CD4-positive, alpha-beta T cell (primary cell): ENCODE results near the gene NECAB3. TPM values are rescaled to one million over a fixed set of nuclear protein-coding genes. Genes with fewer than 3 reads are reported as not detected.

ENCODE experiments used
- ATAC-seq: fragments of 200-7000 bp; cut with Tn5 transposase; one replicate; pipeline ENCODE4 v1.10.0; 2022; ENCODE audit warnings: mild to moderate bottlenecking; ENCODE audit not compliant: poor library complexity
- CTCF ChIA-PET: fragments of 350-600 bp; sonication (Branson Sonifier 250); formaldehyde crosslinking; loops from one replicate; lab custom pipeline; 2021; ENCODE audit warnings: antibody characterized with exemption, inconsistent platforms; lab: Charles Lee
- POLR2A ChIA-PET: fragments of 350-600 bp; sonication (Branson Sonifier 250); formaldehyde crosslinking; loops from one replicate; lab custom pipeline; 2021; ENCODE audit warnings: antibody characterized with exemption, inconsistent platforms; lab: Charles Lee
- DNase-seq, 14 experiments: peaks; one replicate each; pipeline ENCODE4 v3.0.0-alpha.2; 2013 to 2020; ENCODE audit warnings: mixed read lengths in 2 of 14
- H3K27ac ChIP-seq, 2 donors: one replicate each; pipeline versions ENCODE4 v1.5.1 to v1.7.0; 2013; ENCODE audit warnings: low read length in 2 of 2, low read depth in 1 of 2, mild to moderate bottlenecking in 1 of 2
- H3K27me3 ChIP-seq, 2 experiments: 1 replicate in 1 of 2; 2 replicates in 1 of 2; pipeline versions ENCODE4 v1.6.1 to v1.7.0; 2013; ENCODE audit warnings: low read length in 2 of 2, control low read depth in 1 of 2, mild to moderate bottlenecking in 1 of 2, moderate library complexity in 1 of 2; ENCODE audit not compliant: insufficient read depth in 2 of 2, control insufficient read depth in 1 of 2
- H3K36me3 ChIP-seq: one replicate; pipeline ENCODE4 v1.6.1; 2013; ENCODE audit warnings: low read length, control low read depth; ENCODE audit not compliant: insufficient read depth
- H3K4me1 ChIP-seq: one replicate; pipeline ENCODE4 v1.6.1; 2013; ENCODE audit warnings: low read length, control low read depth; ENCODE audit not compliant: insufficient read depth
- H3K4me3 ChIP-seq: one replicate; pipeline ENCODE4 v1.5.1; 2013; ENCODE audit warnings: mild to moderate bottlenecking, low read length, moderate library complexity
- H3K9me3 ChIP-seq, 2 experiments: 1 replicate in 1 of 2; 2 replicates in 1 of 2; pipeline versions ENCODE4 v1.6.1 to v1.7.0; 2013; ENCODE audit warnings: low read length in 2 of 2, mild to moderate bottlenecking in 2 of 2, control low read depth in 1 of 2, moderate library complexity in 1 of 2; ENCODE audit not compliant: control insufficient read depth in 1 of 2, insufficient read depth in 1 of 2
- H3K27ac Mint-ChIP-seq: one replicate; pipeline ENCODE4 v1.8.0; 2020; ENCODE audit warnings: mixed read lengths
- H3K27me3 Mint-ChIP-seq: one replicate; pipeline ENCODE4 v1.8.0; 2021; ENCODE audit warnings: mixed read lengths
- H3K36me3 Mint-ChIP-seq: one replicate; pipeline ENCODE4 v1.8.0; 2021; ENCODE audit warnings: low read depth, mixed read lengths
- H3K4me1 Mint-ChIP-seq: one replicate; pipeline ENCODE4 v1.8.0; 2021; ENCODE audit warnings: low read depth, mixed read lengths
- H3K4me3 Mint-ChIP-seq: one replicate; pipeline ENCODE4 v1.8.0; 2020; ENCODE audit warnings: mild to moderate bottlenecking, mixed read lengths
- H3K9me3 Mint-ChIP-seq: one replicate; pipeline ENCODE4 v1.8.0; 2020; ENCODE audit warnings: mixed read lengths
- CTCF ChIP-seq: fragments of 200-600 bp; IDR thresholded peaks from one replicate; pipeline ENCODE4 v1.8.0; 2022; ENCODE audit warnings: antibody characterized with exemption, mild to moderate bottlenecking
- intact Hi-C, 2 experiments: fragments of 100-400 bp; cut with DNase I in 1 of 2; cut with micrococcal nuclease in 1 of 2; formaldehyde crosslinking; loops; one replicate each; pipeline versions ENCODE4 v1.15.1 to v1.9.0; 2023 to 2025; cut with DNase I, micrococcal nuclease
- total RNA-seq, 174 experiments: library from RNA in 2 of 174; stranded (reverse) in 2 of 174; gene quantifications; one replicate each; pipeline ENCODE4 v1.2.3 and lab custom pipeline; 2021 to 2026

Gene NECAB3
- total RNA-seq, 2 experiments from 2014 or later, result 8.7 to 9.2 TPM

- no peak for DNase-seq
- H3K9me3 Mint-ChIP-seq, result no peaks in the 10 kb centered on the region
- no peak for ATAC-seq
- Histone ChIP-seq H3K9me3 (no peaks in the 10 kb centered on the region), H3K36me3 (no peaks in the 10 kb centered on the region), H3K27me3 (no peaks in the 10 kb centered on the region), H3K27ac (no peak overlapping the region), H3K4me3 (peak overlapping the region; percentile 37), H3K4me1 (peaks cover 50% of the 10 kb centered on the region)
- H3K4me3 Mint-ChIP-seq, result peak overlapping the region; percentile 65
- ChIA-PET CTCF (interaction anchor here (0.6 to 3.1 kb wide), 3 partner anchors 17 to 68 kb away, joined by 3 to 15 read pairs (median 3); no protein-coding TSS in a partner anchor), POLR2A (interaction anchor here (1.0 to 1.8 kb wide), 4 partner anchors 21 to 47 kb away, joined by 3 to 9 read pairs (median 6); partner anchors contain the start of genes PXMP4 and ZNF341)
- H3K27ac Mint-ChIP-seq, result peak overlapping the region; percentile 39
- H3K4me1 Mint-ChIP-seq, result peaks cover 50% of the 10 kb centered on the region
- intact Hi-C loops, result loop anchor here in 1 of 2 experiments (2.0 to 10.0 kb wide), 3 partner anchors 46 to 428 kb away; partner anchors contain the start of genes EIF2S2, RALY and ZNF341
- no peaks in the 10 kb centered on the region for H3K27me3 Mint-ChIP-seq
- H3K36me3 Mint-ChIP-seq, result no peaks in the 10 kb centered on the region
- no peak for TF ChIP-seq CTCF
Observed at GRCh38 chr20:33684533-33685327, 10.5 kb upstream of the NECAB3 start.

GRCh38 chr20:33681728-33682353 lies 7.6 kb upstream of the NECAB3 start:
- H3K4me3 Mint-ChIP-seq, result no peak overlapping the region
- TF ChIP-seq CTCF, result no peak
- Histone ChIP-seq H3K27ac (no peak overlapping the region), H3K27me3 (no peaks in the 10 kb centered on the region), H3K9me3 (no peaks in the 10 kb centered on the region), H3K36me3 (no peaks in the 10 kb centered on the region), H3K4me1 (peaks cover 61% of the 10 kb centered on the region), H3K4me3 (no peak overlapping the region)
- H3K36me3 Mint-ChIP-seq, result no peaks in the 10 kb centered on the region
- H3K27ac Mint-ChIP-seq, result peak overlapping the region; percentile 22
- peaks cover 57% of the 10 kb centered on the region for H3K4me1 Mint-ChIP-seq
- no peaks in the 10 kb centered on the region for H3K27me3 Mint-ChIP-seq
- ChIA-PET CTCF (interaction anchor here (2.0 kb wide), 1 partner anchor 14 kb away, joined by 12 read pairs; no protein-coding TSS in a partner anchor), POLR2A (interaction anchor here (0.6 to 4.1 kb wide), 2 partner anchors 14 to 307 kb away, joined by 3 to 45 read pairs; partner anchors contain the start of gene ACTL10)
- intact Hi-C loops, result loop anchor here in 1 of 2 experiments (10.0 kb wide), 1 partner anchor 313 kb away; the partner anchor contains the start of gene RALY
- ATAC-seq (no peak), DNase-seq (no peak)
- no peaks in the 10 kb centered on the region for H3K9me3 Mint-ChIP-seq

GRCh38 chr20:33681288-33681687 lies 7.1 kb upstream of the NECAB3 start:
- no peak overlapping the region for H3K4me3 ChIP-seq
- no peaks in the 10 kb centered on the region for H3K9me3 Mint-ChIP-seq
- ChIA-PET CTCF (interaction anchor here (2.0 kb wide), 1 partner anchor 13 kb away, joined by 12 read pairs; no protein-coding TSS in a partner anchor), POLR2A (interaction anchor here (0.6 to 4.1 kb wide), 3 partner anchors 14 to 307 kb away, joined by 3 to 45 read pairs (median 26); partner anchors contain the start of gene ACTL10)
- no peak overlapping the region for H3K27ac ChIP-seq
- H3K27me3 ChIP-seq, result no peaks in the 10 kb centered on the region
- H3K4me1 Mint-ChIP-seq, result peaks cover 51% of the 10 kb centered on the region
- H3K4me1 ChIP-seq, result peaks cover 60% of the 10 kb centered on the region
- no peak for DNase-seq
- no peaks in the 10 kb centered on the region for H3K9me3 ChIP-seq
- no peaks in the 10 kb centered on the region for H3K36me3 Mint-ChIP-seq
- intact Hi-C loops, result loop anchor here in 1 of 2 experiments (10.0 kb wide), 1 partner anchor 314 kb away; the partner anchor contains the start of gene RALY
- no peak for ATAC-seq
- no peak for TF ChIP-seq CTCF
- no peaks in the 10 kb centered on the region for H3K36me3 ChIP-seq
- H3K27me3 Mint-ChIP-seq, result no peaks in the 10 kb centered on the region
- H3K27ac Mint-ChIP-seq, result peak overlapping the region; percentile 22
- no peak overlapping the region for H3K4me3 Mint-ChIP-seq
